SU-DHL-6 (cell line): ENCODE results near the gene EVL.

Experiments used
- H2AFZ ChIP-seq: fragments of 200-600 bp; sonication (generic); 2 replicates; pipeline ENCODE4 v1.6.1; 2014; ENCODE audit warnings: low read depth, mild to moderate bottlenecking, moderate library complexity, mixed read lengths, antibody characterized with exemption, low read length; ENCODE audit not compliant: severe bottlenecking
- H3F3A ChIP-seq: fragments of 200-600 bp; shearing (Covaris generic); 2 replicates; pipeline ENCODE4 v1.6.0; 2016; ENCODE audit warnings: antibody characterized with exemption, mild to moderate bottlenecking; ENCODE audit not compliant: insufficient read depth
- H3K27ac ChIP-seq: fragments of 200-600 bp; sonication (generic); 2 replicates; pipeline ENCODE4 v1.5.1; 2016; ENCODE audit warnings: low read depth, mild to moderate bottlenecking, low read length, moderate library complexity, mixed read lengths
- H3K27me3 ChIP-seq: fragments of 200-600 bp; sonication (generic), shearing (Covaris generic); 2 replicates; pipeline ENCODE4 v1.6.0; 2014; ENCODE audit warnings: mild to moderate bottlenecking, low read length
- H3K36me3 ChIP-seq: fragments of 200-600 bp; sonication (generic); 2 replicates; pipeline ENCODE4 v1.6.1; 2014; ENCODE audit warnings: mild to moderate bottlenecking, low read length, mixed read lengths
- H3K4me2 ChIP-seq: fragments of 300-600, 200-600 bp; shearing (Covaris generic), sonication (generic); 2 replicates; pipeline ENCODE4 v1.6.0; 2014; ENCODE audit warnings: low read length, low read depth, mild to moderate bottlenecking; ENCODE audit not compliant: poor library complexity, severe bottlenecking
- H3K4me3 ChIP-seq: fragments of 200-600 bp; sonication (generic); 2 replicates; pipeline ENCODE4 v1.5.1; 2014; ENCODE audit warnings: antibody characterized with exemption, low read length, mild to moderate bottlenecking, mixed read lengths; ENCODE audit not compliant: insufficient read depth, poor library complexity, severe bottlenecking
- H3K79me2 ChIP-seq: fragments of 200-600 bp; sonication (generic); 2 replicates; pipeline ENCODE4 v1.6.1; 2014; ENCODE audit warnings: mild to moderate bottlenecking, low read length, moderate library complexity; ENCODE audit not compliant: insufficient read depth
- H3K9ac ChIP-seq: fragments of 200-600 bp; sonication (generic); 2 replicates; pipeline ENCODE4 v1.7.0; 2014; ENCODE audit warnings: mild to moderate bottlenecking, low read length
- H3K9me2 ChIP-seq: fragments of 200-600 bp; sonication (generic); replicated peaks from 2 replicates; pipeline ENCODE4 v1.6.1; 2014; ENCODE audit warnings: low read length; ENCODE audit not compliant: insufficient read depth
- H3K9me3 ChIP-seq: fragments of 200-600 bp; sonication (generic); 2 replicates; pipeline ENCODE4 v1.6.1; 2014; ENCODE audit warnings: low read length, mixed read lengths; ENCODE audit not compliant: insufficient read depth
- H4K20me1 ChIP-seq: fragments of 200-600 bp; sonication (generic); 2 replicates; pipeline ENCODE4 v1.6.1; 2014; ENCODE audit warnings: low read depth, mild to moderate bottlenecking, antibody characterized with exemption, low read length, moderate library complexity, mixed read lengths
- CTCF ChIP-seq: fragments of 200-600 bp; sonication (generic); IDR thresholded peaks from one replicate; pipeline ENCODE4 v1.5.1; 2017; ENCODE audit warnings: antibody characterized with exemption, mild to moderate bottlenecking, low read length, moderate library complexity; ENCODE audit not compliant: insufficient read depth, poor library complexity, severe bottlenecking
- EZH2phosphoT487 ChIP-seq: fragments of 200-600 bp; sonication (generic), shearing (Covaris generic); conservative IDR thresholded peaks from 2 replicates; pipeline ENCODE4 v1.6.1; 2018; ENCODE audit warnings: mild to moderate bottlenecking, antibody characterized with exemption, low read length, moderate library complexity, mixed read lengths

The EVL gene

GRCh38 chr14:100130521-100130920 is 65.3 kb downstream of the EVL start:
- TF ChIP-seq CTCF (no peak), EZH2phosphoT487 (no peak)
- H3K4me2 ChIP-seq: no peak overlapping the region

DNA sequence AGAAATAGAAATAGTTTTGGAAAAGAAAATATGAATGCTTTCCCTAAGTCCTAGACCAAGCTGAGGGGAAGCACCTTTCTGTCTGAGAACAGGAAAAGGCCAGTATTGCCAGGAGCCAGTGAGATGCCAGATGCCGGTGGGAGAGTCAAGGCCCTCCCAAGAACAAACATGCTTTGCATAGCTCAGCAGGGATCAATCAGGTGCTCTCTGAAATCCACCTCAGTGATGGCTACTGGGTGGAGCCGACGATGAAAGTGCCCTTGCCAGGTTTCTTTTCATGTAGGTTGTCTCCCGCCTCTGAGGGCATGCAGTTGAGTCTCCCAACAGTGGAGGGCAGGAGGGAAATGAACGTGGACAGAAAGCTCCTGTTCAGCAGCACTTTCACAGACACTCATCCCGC is 66.0 kb downstream of the EVL start:
- Histone ChIP-seq H4K20me1 (no peaks in the 10 kb centered on the region), H3K4me3 (no peak overlapping the region), H3K9me3 (no peaks in the 10 kb centered on the region), H3K79me2 (no peaks in the 10 kb centered on the region), H3K27me3 (no peaks in the 10 kb centered on the region), H3K36me3 (no peaks in the 10 kb centered on the region), H3K4me2 (no peak overlapping the region), H3K9me2 (no peaks in the 10 kb centered on the region), H3F3A (no peaks in the 10 kb centered on the region), H3K9ac (no peak overlapping the region), H3K27ac (no peak overlapping the region), H2AFZ (no peak overlapping the region)
- TF ChIP-seq CTCF (no peak), EZH2phosphoT487 (no peak)

More at GRCh38 chr14:100130521-100130920, 65.3 kb downstream of the EVL start:
- no peaks in the 10 kb centered on the region for H3K9me2 ChIP-seq
- H3F3A ChIP-seq: no peaks in the 10 kb centered on the region
- no peaks in the 10 kb centered on the region for H3K36me3 ChIP-seq
- H3K4me3 ChIP-seq: no peak overlapping the region
- H3K9me3 ChIP-seq: no peaks in the 10 kb centered on the region
- H3K27ac ChIP-seq: no peak overlapping the region
- no peaks in the 10 kb centered on the region for H3K27me3 ChIP-seq
- no peak overlapping the region for H3K9ac ChIP-seq
- no peaks in the 10 kb centered on the region for H3K79me2 ChIP-seq
- H4K20me1 ChIP-seq: no peaks in the 10 kb centered on the region
- H2AFZ ChIP-seq: no peak overlapping the region

GRCh38 chr14:100132161-100132902 is 67.1 kb downstream of the EVL start:
- Histone ChIP-seq H4K20me1 (no peaks in the 10 kb centered on the region), H3F3A (no peaks in the 10 kb centered on the region), H3K9me2 (no peaks in the 10 kb centered on the region), H3K4me3 (no peak overlapping the region), H3K79me2 (no peaks in the 10 kb centered on the region), H3K36me3 (no peaks in the 10 kb centered on the region), H3K9me3 (no peaks in the 10 kb centered on the region), H3K27me3 (no peaks in the 10 kb centered on the region), H3K27ac (no peak overlapping the region), H3K9ac (no peak overlapping the region), H2AFZ (no peak overlapping the region), H3K4me2 (no peak overlapping the region)
- TF ChIP-seq EZH2phosphoT487 (no peak), CTCF (no peak)
